CD4-positive, alpha-beta memory T cell (primary cell): Measurements from ENCODE around the gene CLIP3. TPM values are rescaled to one million over a fixed set of nuclear protein-coding genes. Genes with fewer than 3 reads are reported as not detected.
A peak's percentile ranks its signal among the peaks of the same experiment; 100 is the strongest.
"Not testable (repeated sequence)": the region's sequence is repeated elsewhere in the genome, so short reads cannot be mapped to it uniquely, and the experiment has no call there.

ENCODE experiments used
- CTCF ChIA-PET: fragments of 350-600 bp; sonication (Branson Sonifier 250); formaldehyde crosslinking; loops from one replicate; lab custom pipeline; 2021; ENCODE audit warnings: inconsistent platforms; ENCODE audit not compliant: partially characterized antibody; lab: Charles Lee
- POLR2A ChIA-PET: fragments of 350-600 bp; sonication (Branson Sonifier 250); formaldehyde crosslinking; loops from one replicate; lab custom pipeline; 2021; ENCODE audit not compliant: partially characterized antibody; lab: Charles Lee
- DNase-seq, 5 donors: peaks; one replicate each; pipeline versions ENCODE4 v3.0.0 to v3.0.0-alpha.2; 2020 to 2022; ENCODE audit warnings: mixed read lengths in 1 of 5
- H3K27ac ChIP-seq: one replicate; pipeline ENCODE4 v1.7.0; 2013; ENCODE audit warnings: low read depth, low read length
- H3K27me3 ChIP-seq: 2 replicates; pipeline ENCODE4 v1.7.0; 2013; ENCODE audit warnings: mild to moderate bottlenecking, low read length, moderate library complexity; ENCODE audit not compliant: insufficient read depth
- H3K36me3 ChIP-seq: 2 replicates; pipeline ENCODE4 v1.7.0; 2013; ENCODE audit warnings: mild to moderate bottlenecking, low read length, moderate library complexity; ENCODE audit not compliant: insufficient read depth
- H3K4me1 ChIP-seq: 2 replicates; pipeline ENCODE4 v1.7.0; 2013; ENCODE audit warnings: mild to moderate bottlenecking, low read length, moderate library complexity; ENCODE audit not compliant: insufficient read depth
- H3K4me3 ChIP-seq, 2 donors: one replicate each; pipeline ENCODE4 v1.7.0; 2013; ENCODE audit warnings: low read length in 2 of 2, mild to moderate bottlenecking in 1 of 2
- H3K9me3 ChIP-seq, 2 donors: one replicate each; pipeline ENCODE4 v1.7.0; 2013; ENCODE audit warnings: low read length in 2 of 2, control low read depth in 1 of 2; ENCODE audit not compliant: control insufficient read depth in 1 of 2
- H3K27ac Mint-ChIP-seq, 7 donors: one replicate each; pipeline ENCODE4 v1.8.0; 2020 to 2021; ENCODE audit warnings: mixed read lengths in 7 of 7, mild to moderate bottlenecking in 6 of 7, inconsistent platforms in 3 of 7, moderate library complexity in 3 of 7
- H3K27me3 Mint-ChIP-seq, 2 donors: one replicate each; pipeline ENCODE4 v1.8.0; 2020 to 2021; ENCODE audit warnings: mixed read lengths in 2 of 2
- H3K36me3 Mint-ChIP-seq, 2 donors: one replicate each; pipeline ENCODE4 v1.8.0; 2020 to 2021; ENCODE audit warnings: mixed read lengths in 2 of 2, inconsistent platforms in 1 of 2, mild to moderate bottlenecking in 1 of 2
- H3K4me1 Mint-ChIP-seq, 4 donors: one replicate each; pipeline ENCODE4 v1.8.0; 2020 to 2021; ENCODE audit warnings: mixed read lengths in 4 of 4, mild to moderate bottlenecking in 1 of 4
- H3K4me3 Mint-ChIP-seq, 8 donors: one replicate each; pipeline ENCODE4 v1.8.0; 2020 to 2021; ENCODE audit warnings: mixed read lengths in 8 of 8, mild to moderate bottlenecking in 7 of 8, moderate library complexity in 6 of 8, inconsistent platforms in 3 of 8
- H3K9me3 Mint-ChIP-seq, 8 donors: one replicate each; pipeline ENCODE4 v1.8.0; 2020 to 2021; ENCODE audit warnings: mixed read lengths in 8 of 8, mild to moderate bottlenecking in 5 of 8, inconsistent platforms in 3 of 8, moderate library complexity in 1 of 8
- intact Hi-C: fragments of 100-400 bp; cut with micrococcal nuclease; formaldehyde crosslinking; loops from one replicate; pipeline ENCODE4 v1.15.1; 2023
- polyA plus RNA-seq, 2 donors: library from polyadenylated mRNA; unstranded; fragments of 300-500 nt; fragmentation: Illumina TruSeq; gene quantifications; one replicate each; pipeline ENCODE4 v1.2.3, GENCODE V29; 2021
- total RNA-seq, 2 experiments: library from RNA; stranded (reverse); gene quantifications; one replicate each; pipeline ENCODE4 v1.2.3, GENCODE V29; 2021

Gene CLIP3
- total and polyA plus RNA-seq, 4 experiments from 2014 or later = 0.37 to 2.4 (median 2.0) TPM

DNA sequence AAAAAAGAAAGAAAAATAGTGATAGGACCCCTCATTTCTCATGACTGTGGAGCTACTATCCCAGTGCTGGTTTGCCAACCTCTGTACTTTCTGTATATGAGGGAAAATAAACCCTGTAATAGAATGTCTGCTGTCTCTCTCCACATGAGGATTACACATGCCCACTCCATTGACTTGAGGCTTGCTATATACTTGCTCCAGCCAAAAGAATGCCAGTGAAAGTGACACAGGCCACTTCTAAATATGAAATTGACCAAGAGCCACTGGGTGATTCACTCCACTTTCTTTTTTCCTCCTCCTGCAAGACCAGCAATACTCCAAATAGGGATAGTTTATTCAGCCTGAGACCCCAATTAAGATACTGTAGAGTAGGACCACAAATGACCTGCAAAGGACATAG lies 15.2 kb upstream of the CLIP3 start:
- no peak overlapping the region for H3K27ac Mint-ChIP-seq
- no peaks in the 10 kb centered on the region for H3K9me3 Mint-ChIP-seq
- Histone ChIP-seq H3K4me3 (no peak overlapping the region), H3K9me3 (no peaks in the 10 kb centered on the region), H3K27me3 (no peaks in the 10 kb centered on the region), H3K4me1 (no peaks in the 10 kb centered on the region), H3K27ac (no peak overlapping the region), H3K36me3 (peaks cover 4% of the 10 kb centered on the region)
- POLR2A ChIA-PET = no interaction called here
- no peaks in the 10 kb centered on the region for H3K27me3 Mint-ChIP-seq
- no peak for DNase-seq
- peaks cover 4 to 18% (median 11%) of the 10 kb centered on the region in 4 donors for H3K4me1 Mint-ChIP-seq
- H3K36me3 Mint-ChIP-seq = peaks cover 3 to 14% of the 10 kb centered on the region in 2 donors
- no peak overlapping the region for H3K4me3 Mint-ChIP-seq
- CTCF ChIA-PET = no interaction called here
- intact Hi-C loops = no loop called here

DNA sequence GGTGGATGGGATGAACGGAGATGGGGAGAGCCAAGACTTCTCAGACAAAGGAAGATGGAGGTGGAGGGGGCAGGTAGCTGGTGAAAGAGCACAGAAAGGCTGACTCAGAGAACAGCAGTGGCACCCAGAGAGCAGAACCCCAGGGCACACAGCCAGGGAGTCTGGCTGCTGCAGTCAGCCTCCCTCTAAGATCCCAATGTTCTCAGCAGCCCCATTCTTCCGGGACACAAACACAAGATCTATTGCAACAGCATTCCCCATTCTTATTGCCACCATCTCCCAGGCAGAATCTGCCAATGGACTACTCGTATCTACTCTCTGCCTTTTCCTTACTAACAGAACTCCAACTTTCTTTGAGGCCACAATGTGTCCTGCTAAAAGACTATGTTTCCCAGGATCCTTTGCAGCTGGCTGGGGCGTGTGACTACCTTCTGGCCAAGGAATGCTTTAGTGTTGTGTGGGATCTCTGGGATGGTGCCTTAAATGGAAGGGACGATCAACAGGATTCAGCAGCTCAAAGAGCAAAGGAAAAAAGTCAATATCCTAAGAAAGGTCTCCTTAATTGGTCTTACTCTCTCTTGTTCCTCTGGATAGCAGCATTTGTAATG lies 13.9 kb upstream of the CLIP3 start:
- Mint-ChIP-seq H3K27ac (no peak overlapping the region), H3K4me3 (no peak overlapping the region), H3K9me3 (no peaks in the 10 kb centered on the region), H3K27me3 (no peaks in the 10 kb centered on the region), H3K36me3 (peaks cover 3 to 14% of the 10 kb centered on the region in 2 donors), H3K4me1 (peaks cover 5 to 13% (median 11%) of the 10 kb centered on the region in 4 donors)
- no peak overlapping the region for H3K4me3 ChIP-seq
- H3K27me3 ChIP-seq = no peaks in the 10 kb centered on the region
- H3K9me3 ChIP-seq = no peaks in the 10 kb centered on the region
- H3K36me3 ChIP-seq = peaks cover 4% of the 10 kb centered on the region
- ChIA-PET CTCF (no interaction called here), POLR2A (no interaction called here)
- DNase-seq = no peak
- H3K27ac ChIP-seq = no peak overlapping the region
- intact Hi-C loops = no loop called here
- H3K4me1 ChIP-seq = no peaks in the 10 kb centered on the region

DNA sequence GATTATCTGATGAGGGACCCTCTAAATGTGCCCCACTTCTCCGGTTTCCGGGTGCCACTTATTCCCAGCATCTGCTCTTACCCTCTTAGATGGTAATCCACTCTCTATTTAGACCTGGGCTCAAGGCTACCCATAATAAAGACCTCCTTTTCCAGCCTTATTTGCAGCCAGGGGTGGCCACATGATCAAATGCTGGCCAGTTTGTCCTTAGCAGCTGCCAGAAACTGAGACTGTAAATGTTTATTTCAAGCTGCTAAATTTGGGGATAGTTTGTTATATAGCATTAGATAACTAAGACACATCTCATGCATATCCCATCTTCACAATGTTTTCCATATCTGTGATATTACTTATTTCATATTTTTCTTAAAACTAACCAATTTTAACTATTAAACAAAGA lies 11.3 kb upstream of the CLIP3 start:
- Mint-ChIP-seq H3K4me1 (peaks cover 0 to 9% (median 5%) of the 10 kb centered on the region in 4 donors), H3K9me3 (no peaks in the 10 kb centered on the region), H3K27ac (peak overlapping the region in 1 of 7 donors; percentile 65), H3K36me3 (peaks cover 10 to 18% of the 10 kb centered on the region in 2 donors), H3K27me3 (no peaks in the 10 kb centered on the region), H3K4me3 (no peak overlapping the region)
- no peaks in the 10 kb centered on the region for H3K4me1 ChIP-seq
- no peaks in the 10 kb centered on the region for H3K27me3 ChIP-seq
- intact Hi-C loops = no loop called here
- CTCF ChIA-PET = no interaction called here
- no peaks in the 10 kb centered on the region for H3K36me3 ChIP-seq
- DNase-seq = no peak
- no peak overlapping the region for H3K27ac ChIP-seq
- no peaks in the 10 kb centered on the region for H3K9me3 ChIP-seq
- POLR2A ChIA-PET = interaction anchor here (1.4 kb wide), 1 partner anchor 10 kb away, joined by 5 read pairs; no protein-coding TSS in a partner anchor
- no peak overlapping the region for H3K4me3 ChIP-seq

DNA sequence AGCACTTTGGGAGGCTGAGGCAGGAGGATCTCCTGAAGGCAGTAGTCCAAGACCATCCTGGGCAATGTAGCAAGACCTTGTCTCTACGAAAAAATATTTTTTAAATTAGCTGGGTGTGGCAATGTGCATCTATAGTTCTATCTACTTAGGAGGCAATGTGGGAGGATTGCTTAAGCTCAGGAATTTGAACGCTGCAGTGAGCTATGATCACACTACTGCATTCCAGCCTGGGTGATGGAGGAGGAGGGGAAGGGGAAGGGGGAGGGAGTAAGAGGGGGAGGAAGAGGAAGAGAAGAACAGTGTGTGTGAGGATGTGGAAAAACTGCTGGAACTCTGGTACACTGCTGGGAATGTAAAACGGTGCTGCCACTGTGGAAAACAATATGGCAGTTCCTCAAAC lies 9.2 kb upstream of the CLIP3 start:
- Histone ChIP-seq H3K4me3 (no peak overlapping the region), H3K36me3 (no peaks in the 10 kb centered on the region), H3K27me3 (no peaks in the 10 kb centered on the region), H3K4me1 (peaks cover 8% of the 10 kb centered on the region), H3K27ac (no peak overlapping the region), H3K9me3 (no peaks in the 10 kb centered on the region)
- H3K27ac Mint-ChIP-seq = no peak overlapping the region
- ChIA-PET POLR2A (interaction anchor here (0.7 kb wide), 1 partner anchor 12 kb away, joined by 3 read pairs; the partner anchor contains the start of genes THAP8 and WDR62), CTCF (no interaction called here)
- H3K27me3 Mint-ChIP-seq = no peaks in the 10 kb centered on the region
- H3K4me3 Mint-ChIP-seq = no peak overlapping the region
- H3K36me3 Mint-ChIP-seq = peaks cover 12 to 18% of the 10 kb centered on the region in 2 donors
- H3K9me3 Mint-ChIP-seq = no peaks in the 10 kb centered on the region
- peaks cover 8 to 16% (median 10%) of the 10 kb centered on the region in 4 donors for H3K4me1 Mint-ChIP-seq
- DNase-seq = no peak
- intact Hi-C loops = no loop called here

DNA sequence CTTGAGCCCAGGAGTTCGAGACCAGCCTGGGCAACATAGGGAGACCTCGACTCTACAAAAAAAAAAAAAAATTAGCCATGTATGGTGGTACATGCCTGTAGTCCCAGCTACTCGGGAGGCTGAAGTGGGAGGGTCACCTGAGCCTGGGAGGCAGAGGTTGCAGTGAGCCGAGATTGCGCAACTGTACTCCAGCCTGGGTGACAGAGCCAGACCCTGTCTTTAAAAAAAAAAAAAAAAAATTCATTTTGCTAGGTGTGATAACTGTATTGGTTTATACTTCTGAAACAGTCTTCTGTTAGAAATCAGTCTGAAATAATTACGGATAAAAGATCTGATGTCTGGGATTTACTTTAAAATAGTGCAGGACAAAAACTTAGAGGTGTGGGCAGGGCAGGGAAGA lies 8.4 kb upstream of the CLIP3 start:
- H3K4me3 Mint-ChIP-seq, H3K27me3 ChIP-seq, DNase-seq, H3K36me3 ChIP-seq, CTCF ChIA-PET, H3K27ac ChIP-seq, H3K4me3 ChIP-seq, H3K27me3 Mint-ChIP-seq, intact Hi-C loops, H3K9me3 Mint-ChIP-seq, H3K9me3 ChIP-seq, POLR2A ChIA-PET: not testable (repeated sequence)
- peaks cover 12 to 20% (median 15%) of the 10 kb centered on the region in 4 donors for H3K4me1 Mint-ChIP-seq
- H3K27ac Mint-ChIP-seq = peak overlapping the region in 4 of 7 donors; percentile 1 to 57 (median 26)
- H3K4me1 ChIP-seq = peaks cover 16% of the 10 kb centered on the region
- H3K36me3 Mint-ChIP-seq = peaks cover 10 to 15% of the 10 kb centered on the region in 2 donors

DNA sequence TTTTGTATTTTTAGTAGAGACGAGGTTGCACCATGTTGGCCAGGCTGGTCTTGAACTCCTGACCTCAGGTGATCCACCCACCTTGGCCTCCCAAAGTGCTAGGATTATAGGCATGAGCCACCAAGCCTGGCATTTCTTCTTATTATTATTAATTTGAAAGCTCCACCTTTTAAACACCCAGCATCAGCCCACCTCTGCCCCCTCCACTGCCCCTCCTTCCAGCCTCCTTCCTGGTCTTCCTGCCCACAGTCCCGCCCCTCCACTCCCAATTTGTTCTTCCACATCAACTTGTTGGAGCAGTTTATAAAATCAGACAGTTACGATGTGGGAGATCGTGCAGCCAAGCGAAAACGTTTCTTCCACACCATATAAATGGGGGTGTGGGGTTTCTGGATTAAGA lies 7.8 kb upstream of the CLIP3 start:
- DNase-seq = no peak
- Histone ChIP-seq H3K9me3 (no peaks in the 10 kb centered on the region), H3K4me3 (no peak overlapping the region), H3K27ac (no peak overlapping the region), H3K4me1 (peaks cover 22% of the 10 kb centered on the region), H3K36me3 (no peaks in the 10 kb centered on the region), H3K27me3 (no peaks in the 10 kb centered on the region)
- POLR2A ChIA-PET = no interaction called here
- CTCF ChIA-PET = no interaction called here
- no peaks in the 10 kb centered on the region for H3K27me3 Mint-ChIP-seq
- intact Hi-C loops = no loop called here
- peaks cover 13 to 26% (median 20%) of the 10 kb centered on the region in 4 donors for H3K4me1 Mint-ChIP-seq
- peak overlapping the region in 1 of 7 donors; percentile 29 for H3K27ac Mint-ChIP-seq
- H3K9me3 Mint-ChIP-seq = no peaks in the 10 kb centered on the region
- H3K4me3 Mint-ChIP-seq = no peak overlapping the region
- H3K36me3 Mint-ChIP-seq = peaks cover 12 to 13% of the 10 kb centered on the region in 2 donors

DNA sequence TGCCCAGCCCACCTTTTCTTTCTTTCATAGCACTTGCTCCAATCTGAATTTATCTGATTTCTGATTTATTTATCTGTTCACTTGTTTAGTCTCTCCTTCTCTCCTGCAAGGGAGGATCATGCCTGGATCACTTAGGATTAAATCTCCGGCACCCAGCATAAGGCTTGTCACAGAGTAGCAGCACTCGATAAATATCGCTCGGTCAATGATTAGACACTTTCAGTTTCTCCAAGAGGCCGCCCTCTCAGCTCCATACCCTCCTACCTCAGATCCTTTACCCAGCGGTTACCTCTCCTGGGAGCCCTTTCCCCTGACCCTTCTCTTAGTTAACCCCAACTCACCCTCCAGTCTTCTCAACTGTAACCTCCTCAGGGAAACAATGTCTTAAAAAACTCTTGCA lies 1.4 kb downstream of the CLIP3 start:
- CTCF ChIA-PET = no interaction called here
- H3K27ac Mint-ChIP-seq = peak overlapping the region in 1 of 7 donors; percentile 23
- H3K36me3 Mint-ChIP-seq = peaks cover 13 to 25% of the 10 kb centered on the region in 2 donors
- Histone ChIP-seq H3K4me1 (peaks cover 18% of the 10 kb centered on the region), H3K9me3 (no peaks in the 10 kb centered on the region), H3K27me3 (no peaks in the 10 kb centered on the region), H3K36me3 (no peaks in the 10 kb centered on the region), H3K4me3 (no peak overlapping the region), H3K27ac (no peak overlapping the region)
- H3K27me3 Mint-ChIP-seq = peaks cover 0 to 2% of the 10 kb centered on the region in 2 donors
- H3K4me3 Mint-ChIP-seq = no peak overlapping the region
- POLR2A ChIA-PET = no interaction called here
- H3K9me3 Mint-ChIP-seq = no peaks in the 10 kb centered on the region
- no peak for DNase-seq
- peaks cover 14 to 36% (median 26%) of the 10 kb centered on the region in 4 donors for H3K4me1 Mint-ChIP-seq
- intact Hi-C loops = no loop called here
